Activated T-cell treated with anti-CD3 and anti-CD28 coated beads, Interleukin-2, amount 50 U/mL, for 4 hours (primary cell): ENCODE measurements around the gene MIPEP. TPM values are rescaled to one million over a fixed set of nuclear protein-coding genes. Genes with fewer than 3 reads are reported as not detected.
"Not testable (repeated sequence)": the region's sequence is repeated elsewhere in the genome, so short reads cannot be mapped to it uniquely, and the experiment has no call there.

Experiments
- ATAC-seq, 2 donors: fragments of 200-7000 bp; cut with Tn5 transposase; one replicate each; pipeline ENCODE4 v1.10.0; 2021
- DNase-seq: peaks from one replicate; pipeline ENCODE4 v3.0.0-alpha.2; 2020
- H3K27me3 Mint-ChIP-seq: one replicate; pipeline ENCODE4 v1.8.0; 2021; ENCODE audit warnings: low read depth, mixed read lengths
- H3K36me3 Mint-ChIP-seq: one replicate; pipeline ENCODE4 v1.8.0; 2022; ENCODE audit warnings: mixed read lengths; ENCODE audit not compliant: insufficient read depth
- H3K4me1 Mint-ChIP-seq: one replicate; pipeline ENCODE4 v1.8.0; 2021; ENCODE audit warnings: low read depth, mixed read lengths
- H3K4me3 Mint-ChIP-seq: one replicate; pipeline ENCODE4 v1.8.0; 2021; ENCODE audit warnings: mild to moderate bottlenecking, moderate library complexity, mixed read lengths
- H3K9me3 Mint-ChIP-seq: one replicate; pipeline ENCODE4 v1.8.0; 2021; ENCODE audit warnings: mixed read lengths
- total RNA-seq, 3 donors: library from RNA; stranded (reverse); gene quantifications; one replicate each; pipeline ENCODE4 v1.2.1, GENCODE V29; 2021

The MIPEP gene
- total RNA-seq, 3 donors from 2014 or later = 15.1 to 20.1 (median 17.4) TPM

DNA sequence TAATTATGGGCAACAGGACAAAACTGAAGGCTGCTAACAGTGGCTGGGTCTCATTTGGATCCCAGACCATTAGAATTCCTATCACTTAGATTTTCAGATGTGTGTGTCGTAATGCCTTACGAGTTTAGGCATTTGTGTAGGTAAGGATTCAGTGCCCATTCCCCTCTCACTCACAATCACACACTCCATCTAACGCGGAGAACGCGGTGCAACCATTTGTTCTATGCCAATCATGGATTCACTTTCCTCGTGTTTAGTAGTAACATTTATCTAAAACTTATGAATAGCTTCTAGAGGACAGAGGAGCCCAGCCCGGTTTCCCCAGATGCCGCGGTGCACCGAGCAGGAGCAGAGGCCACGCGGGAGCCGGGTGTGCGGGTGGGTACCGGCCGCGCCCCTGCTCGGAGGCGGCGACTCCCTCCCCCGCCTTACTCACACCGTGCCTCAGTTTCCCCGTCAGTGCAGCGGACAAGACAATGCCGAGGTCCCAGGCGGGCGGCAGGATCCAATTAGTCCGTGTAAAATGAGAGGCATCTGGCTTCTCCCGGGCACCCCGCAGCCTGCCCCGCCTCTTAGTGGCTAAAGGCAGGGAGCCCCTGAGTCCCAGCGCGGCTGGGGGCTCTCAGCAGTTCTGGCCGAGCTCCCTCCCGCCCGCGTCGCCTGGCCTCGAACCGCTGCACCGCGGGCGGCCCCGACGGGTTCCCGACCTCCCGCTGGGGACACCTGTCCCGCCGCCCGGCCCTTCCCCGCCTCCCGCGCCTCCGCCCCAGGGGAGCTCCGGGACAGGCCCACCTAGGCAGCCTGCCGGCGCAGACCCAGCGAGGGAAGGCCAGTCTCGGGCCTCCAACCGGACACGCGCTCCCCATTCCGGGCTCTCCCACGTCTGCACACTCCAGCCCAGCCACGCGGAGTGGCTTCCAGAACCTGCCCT, 14.0 kb upstream of the MIPEP start:
- H3K9me3 Mint-ChIP-seq = no peaks in the 10 kb centered on the region
- H3K36me3 Mint-ChIP-seq = no peaks in the 10 kb centered on the region
- no peak for DNase-seq
- ATAC-seq = peak; percentile 37 to 46
- H3K4me3 Mint-ChIP-seq = no peak overlapping the region
- H3K4me1 Mint-ChIP-seq = peaks cover 2% of the 10 kb centered on the region
- H3K27me3 Mint-ChIP-seq = peaks cover 30% of the 10 kb centered on the region

DNA sequence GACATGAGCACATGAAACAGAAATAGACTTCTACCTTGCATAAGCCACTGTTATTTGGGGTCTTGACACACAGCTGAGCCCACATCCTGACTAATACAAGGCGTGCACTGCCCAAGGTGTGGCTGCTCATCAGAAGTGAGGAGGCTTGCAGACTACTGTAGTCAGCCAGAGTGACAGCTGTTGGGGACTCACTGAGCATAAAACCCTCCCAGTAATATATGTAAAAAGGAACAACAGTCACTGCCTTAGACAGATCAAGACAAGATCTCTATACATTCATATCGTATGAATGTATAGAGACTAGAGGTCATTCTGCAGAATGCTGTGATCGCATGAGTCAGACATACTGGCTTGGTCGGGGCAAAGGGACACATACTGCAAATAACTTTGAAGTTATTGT, 12.2 kb upstream of the MIPEP start:
- H3K4me3 Mint-ChIP-seq = no peak overlapping the region
- H3K4me1 Mint-ChIP-seq = peaks cover 2% of the 10 kb centered on the region

DNA sequence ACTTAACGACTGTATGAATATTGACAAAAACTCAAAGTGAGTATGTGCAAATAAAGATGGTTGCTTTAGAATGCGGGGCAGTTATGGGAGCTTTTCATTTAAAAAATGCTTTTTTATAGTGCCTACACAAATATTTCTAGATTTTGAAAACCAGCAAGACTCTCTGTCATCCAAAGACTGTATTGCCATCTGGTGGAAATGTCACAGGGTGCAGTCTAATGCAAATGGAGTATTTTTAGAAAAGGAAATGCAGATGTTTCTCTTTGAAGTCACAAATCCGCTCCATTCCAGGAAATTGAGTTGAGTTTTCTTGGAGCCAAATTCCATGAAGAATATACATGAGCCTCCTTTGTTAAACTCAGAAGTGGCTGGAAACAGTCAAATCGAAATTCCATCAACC, 10.4 kb upstream of the MIPEP start:
- peaks cover 2% of the 10 kb centered on the region for H3K4me1 Mint-ChIP-seq
- no peaks in the 10 kb centered on the region for H3K9me3 Mint-ChIP-seq
- peaks cover 26% of the 10 kb centered on the region for H3K27me3 Mint-ChIP-seq
- H3K4me3 Mint-ChIP-seq = no peak overlapping the region
- ATAC-seq = no peak
- no peaks in the 10 kb centered on the region for H3K36me3 Mint-ChIP-seq
- DNase-seq = no peak

More for the DNA sequence above, 12.2 kb upstream of the MIPEP start:
- Mint-ChIP-seq H3K27me3 (peaks cover 26% of the 10 kb centered on the region), H3K36me3 (no peaks in the 10 kb centered on the region), H3K9me3 (no peaks in the 10 kb centered on the region)
- DNase-seq = no peak
- peak in 1 of 2 donors; percentile 50 for ATAC-seq

DNA sequence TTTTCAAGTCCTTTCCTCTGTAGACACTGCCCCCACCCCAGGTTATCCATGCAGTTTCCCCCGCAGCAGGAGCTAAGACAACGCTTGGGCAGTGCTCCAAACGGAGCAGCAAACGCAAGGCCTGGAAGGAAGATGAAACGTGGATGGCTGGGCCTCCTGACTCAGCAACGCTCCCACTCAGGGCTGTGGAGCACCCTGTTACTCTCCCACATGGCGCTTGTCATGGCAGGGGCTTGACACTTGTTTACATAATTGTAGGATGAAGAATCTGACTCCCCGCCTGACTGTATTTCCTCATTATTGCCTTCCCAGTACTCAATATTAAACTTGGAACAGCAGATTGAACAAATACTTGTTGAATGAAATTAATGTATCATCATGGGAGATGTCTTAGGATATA, 8.9 kb upstream of the MIPEP start:
- Mint-ChIP-seq H3K4me3 (no peak overlapping the region), H3K36me3 (no peaks in the 10 kb centered on the region), H3K27me3 (peaks cover 16% of the 10 kb centered on the region)

DNA sequence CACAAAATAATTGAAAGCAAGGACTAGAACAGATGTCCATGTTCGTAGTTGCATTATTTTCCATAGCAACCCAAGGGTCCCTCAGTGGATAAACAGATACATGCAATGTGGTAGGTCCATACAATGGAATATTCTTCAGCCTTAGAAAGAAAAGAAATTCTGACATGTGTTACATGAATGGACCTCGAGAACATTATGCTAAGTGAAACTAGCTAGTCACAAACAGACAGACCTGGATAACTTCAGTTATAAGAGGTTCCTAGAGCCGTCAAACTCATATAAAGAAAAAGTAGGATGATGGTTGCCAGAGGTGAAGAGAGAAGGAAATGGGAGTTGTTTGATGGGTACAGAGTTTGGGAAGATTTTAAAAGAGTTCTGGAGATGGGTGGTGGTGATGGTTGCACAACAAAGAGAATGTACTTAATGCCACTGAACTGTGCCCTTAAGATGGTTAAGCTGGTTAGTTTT, 8.3 kb upstream of the MIPEP start, which contains the start of gene C1QTNF9B:
Gene C1QTNF9B, minus strand, starts transcription at position 51 of the 468 bp plus-strand sequence.
- DNase-seq, H3K4me3 Mint-ChIP-seq, H3K9me3 Mint-ChIP-seq, ATAC-seq, H3K36me3 Mint-ChIP-seq, H3K4me1 Mint-ChIP-seq: not testable (repeated sequence)
- H3K27me3 Mint-ChIP-seq = peaks cover 11% of the 10 kb centered on the region

More for the DNA sequence above, 8.9 kb upstream of the MIPEP start:
- H3K9me3 Mint-ChIP-seq = no peaks in the 10 kb centered on the region
- DNase-seq (no peak), ATAC-seq (no peak)
- peaks cover 2% of the 10 kb centered on the region for H3K4me1 Mint-ChIP-seq

DNA sequence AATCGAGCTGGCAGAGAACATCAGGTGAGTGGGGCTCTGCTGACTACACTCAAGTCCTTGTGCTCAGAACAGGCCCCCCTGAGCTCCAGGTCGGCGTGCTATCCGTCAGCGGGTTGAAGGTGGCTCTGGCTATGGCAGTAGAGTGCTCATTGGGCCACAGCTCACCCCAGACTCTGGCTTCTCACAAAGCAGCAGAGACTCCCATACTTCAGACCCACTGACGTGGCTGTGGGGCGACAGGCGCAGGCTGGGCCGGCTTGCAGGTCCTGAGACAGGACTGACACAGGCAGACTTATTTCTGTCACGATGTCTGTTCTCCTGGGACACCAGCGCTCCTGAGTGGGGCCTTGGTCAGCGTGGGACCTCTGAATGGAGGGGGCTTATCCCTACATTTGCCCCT, 5.5 kb upstream of the MIPEP start:
- not testable (repeated sequence) for DNase-seq, ATAC-seq, H3K9me3 Mint-ChIP-seq, H3K4me1 Mint-ChIP-seq, H3K4me3 Mint-ChIP-seq, H3K36me3 Mint-ChIP-seq, H3K27me3 Mint-ChIP-seq

DNA sequence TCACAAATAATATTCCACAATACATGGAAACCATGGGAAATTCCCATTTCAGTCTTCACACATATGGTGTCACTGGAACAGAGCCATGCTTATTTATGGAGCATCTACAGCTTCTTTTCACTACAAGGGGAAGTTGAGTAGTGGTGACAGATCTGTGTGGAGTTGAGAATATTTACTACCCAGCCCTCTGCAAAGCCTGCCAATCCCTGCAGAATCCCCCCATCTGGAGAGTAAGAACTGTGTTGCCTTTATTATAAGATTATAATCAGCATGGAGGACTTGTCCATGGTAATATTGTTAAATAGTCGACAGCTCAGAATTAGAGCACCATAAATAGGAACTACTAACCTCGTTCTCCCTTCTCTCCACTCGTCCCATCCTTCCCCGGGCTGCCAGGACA, 4.6 kb upstream of the MIPEP start:
- not testable (repeated sequence) for ATAC-seq, DNase-seq, H3K27me3 Mint-ChIP-seq, H3K9me3 Mint-ChIP-seq, H3K36me3 Mint-ChIP-seq, H3K4me1 Mint-ChIP-seq, H3K4me3 Mint-ChIP-seq

DNA sequence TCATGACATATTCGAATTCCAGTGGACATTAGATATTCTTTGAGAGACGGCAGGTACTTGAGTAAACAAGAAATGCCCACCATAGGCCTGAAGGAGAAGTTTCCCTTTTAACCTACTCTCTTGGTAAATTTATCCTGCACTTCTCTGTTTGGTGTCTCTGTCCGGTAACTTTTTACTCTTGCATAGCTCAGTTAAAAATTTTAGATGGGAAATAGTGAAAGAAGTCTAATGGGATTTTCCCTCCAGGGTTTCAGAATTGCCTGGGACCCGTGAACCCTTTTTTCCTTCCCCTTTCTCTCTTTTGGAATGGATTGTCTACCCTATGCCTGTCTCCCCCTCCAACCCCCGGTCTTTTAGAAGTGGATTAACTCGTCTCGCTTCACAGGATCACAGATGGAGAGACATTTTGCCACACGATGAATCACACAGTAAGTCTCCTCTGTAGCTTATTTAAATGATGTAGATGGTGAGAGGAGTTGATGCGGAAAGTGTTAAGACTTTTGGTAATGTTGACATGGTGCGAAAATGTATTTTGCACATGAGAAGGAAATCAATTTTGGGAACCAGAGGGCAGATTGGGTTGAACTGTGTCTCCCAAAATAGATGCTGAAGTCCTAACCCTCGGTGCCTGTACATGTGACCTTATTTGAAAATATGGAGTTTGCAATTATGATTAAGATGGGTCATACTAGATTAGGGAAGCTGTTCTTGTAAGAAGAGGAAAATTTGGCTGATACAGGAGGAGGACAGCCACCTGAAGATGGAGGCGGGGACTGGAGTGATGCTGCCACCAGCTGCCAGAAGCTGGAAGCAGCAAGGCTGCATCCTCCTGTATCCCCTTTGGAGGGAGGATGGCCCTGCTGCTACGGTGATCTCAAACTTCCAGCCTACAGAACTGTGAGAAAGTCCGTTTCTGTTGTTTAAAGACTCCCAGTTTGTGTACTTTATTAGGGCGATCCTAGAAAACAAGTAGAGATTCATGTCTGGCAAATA, 711 bp upstream of the MIPEP start:
- Mint-ChIP-seq H3K4me3 (peak overlapping the region; percentile 86), H3K36me3 (peaks cover 2% of the 10 kb centered on the region), H3K9me3 (no peaks in the 10 kb centered on the region), H3K4me1 (peaks cover 23% of the 10 kb centered on the region), H3K27me3 (no peaks in the 10 kb centered on the region)
- ATAC-seq (no peak), DNase-seq (no peak)

DNA sequence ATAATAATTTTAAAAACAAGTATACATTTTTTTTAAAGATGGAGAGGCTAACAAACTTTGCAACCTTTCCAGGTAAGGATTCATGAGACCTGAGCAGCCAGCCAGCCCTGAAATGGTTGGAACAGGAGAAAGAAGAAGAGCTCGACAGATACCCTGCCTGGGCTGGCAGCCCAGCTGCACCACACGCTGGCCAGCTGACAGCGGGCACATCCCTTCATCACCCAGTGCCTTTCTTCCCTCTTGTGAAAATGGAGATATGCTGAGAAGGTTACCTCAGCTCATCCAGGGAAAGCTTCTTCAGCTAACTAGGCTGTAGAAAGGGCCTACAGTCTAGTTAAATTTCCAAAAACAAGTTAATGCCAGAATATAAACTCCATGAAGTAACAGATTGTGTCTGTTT, 4.8 kb downstream of the MIPEP start:
- ATAC-seq, DNase-seq: not testable (repeated sequence)
- H3K36me3 Mint-ChIP-seq = peaks cover 26% of the 10 kb centered on the region

DNA sequence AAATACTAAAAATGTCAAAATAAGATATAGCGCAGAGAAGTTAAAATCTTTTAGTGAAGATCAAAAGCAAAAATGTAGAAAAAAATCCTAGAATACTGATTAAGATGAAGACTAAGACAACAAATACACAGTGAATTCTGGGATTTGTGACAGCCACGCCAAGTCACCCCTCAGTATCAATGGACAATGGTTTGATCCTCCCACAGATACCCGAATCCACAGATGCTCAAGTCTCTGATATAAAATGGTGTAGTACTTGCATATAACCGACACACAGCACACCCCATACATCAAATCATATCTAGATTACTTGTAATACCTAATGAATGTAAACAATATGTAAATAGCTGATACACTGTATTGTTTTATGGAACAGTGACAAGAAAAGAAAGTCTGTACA, 5.9 kb downstream of the MIPEP start:
- Mint-ChIP-seq H3K27me3 (no peaks in the 10 kb centered on the region), H3K4me1 (peaks cover 13% of the 10 kb centered on the region), H3K9me3 (no peaks in the 10 kb centered on the region), H3K36me3 (peaks cover 33% of the 10 kb centered on the region), H3K4me3 (no peak overlapping the region)
- ATAC-seq = no peak
- DNase-seq = no peak

More for the DNA sequence above, 4.8 kb downstream of the MIPEP start:
- H3K27me3 Mint-ChIP-seq, H3K9me3 Mint-ChIP-seq, H3K4me3 Mint-ChIP-seq: not testable (repeated sequence)
- peaks cover 16% of the 10 kb centered on the region for H3K4me1 Mint-ChIP-seq

DNA sequence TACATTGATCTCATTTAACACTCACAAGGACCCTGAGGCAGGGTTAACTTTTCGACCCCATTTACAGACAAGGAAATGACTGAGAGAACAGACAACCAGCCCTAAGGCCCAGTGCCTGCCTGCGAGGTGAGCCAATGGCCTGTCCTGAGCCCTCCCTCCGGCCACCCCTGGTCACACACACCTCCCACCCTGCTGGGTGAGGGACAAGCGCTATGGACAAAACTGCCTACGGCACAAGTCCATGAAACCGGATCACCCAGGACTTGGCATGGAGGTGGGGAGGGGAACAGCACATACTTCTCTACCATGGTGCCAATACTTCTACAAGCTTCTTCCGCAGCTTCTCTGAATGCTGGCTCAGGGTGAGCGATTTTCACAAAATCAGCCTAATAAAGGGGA, 7.8 kb downstream of the MIPEP start:
- not testable (repeated sequence) for H3K9me3 Mint-ChIP-seq, H3K4me3 Mint-ChIP-seq, ATAC-seq, H3K4me1 Mint-ChIP-seq, H3K27me3 Mint-ChIP-seq, DNase-seq
- peaks cover 33% of the 10 kb centered on the region for H3K36me3 Mint-ChIP-seq

DNA sequence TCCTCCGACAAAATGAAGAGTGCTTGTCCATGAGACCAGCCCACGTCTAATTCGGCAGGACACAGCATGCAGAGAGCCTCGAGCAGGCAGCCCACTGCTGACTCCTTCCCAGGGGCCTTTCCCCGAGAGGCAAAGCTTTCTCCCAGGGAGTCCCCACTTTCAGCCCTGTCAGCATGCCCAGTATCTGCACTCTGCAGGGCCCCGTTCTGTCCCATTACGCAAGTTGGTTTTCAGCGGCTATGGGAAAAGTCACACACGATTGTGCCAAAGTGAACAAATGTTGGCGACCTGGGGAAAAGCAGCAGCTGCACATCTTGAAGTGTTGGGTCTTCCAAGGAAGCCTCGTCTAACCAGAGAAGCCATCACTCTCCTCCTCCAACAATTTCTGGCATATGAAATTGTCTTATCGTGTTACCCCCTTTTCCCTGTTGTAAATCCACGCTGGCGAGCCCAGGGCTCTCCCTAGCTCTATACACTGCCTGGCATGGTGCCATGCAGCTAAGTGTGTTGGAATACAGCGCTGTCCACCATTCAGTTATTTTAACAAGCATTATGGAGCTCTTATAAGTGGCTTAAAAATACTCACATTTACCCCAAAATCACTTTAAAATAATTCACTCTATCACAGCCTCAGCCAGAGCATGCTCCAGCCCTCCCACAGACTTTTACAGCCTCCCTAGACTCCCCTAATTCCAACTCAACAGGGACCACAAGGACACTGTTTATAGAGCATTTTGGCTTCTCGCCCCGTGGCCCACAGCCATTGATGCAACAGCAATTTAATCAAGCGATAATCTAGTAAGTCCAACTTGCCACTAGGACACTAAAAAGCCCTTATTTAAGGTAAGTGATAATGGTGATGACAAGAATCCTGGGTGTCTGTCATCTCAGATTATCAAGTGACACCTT, 8.5 kb downstream of the MIPEP start:
- not testable (repeated sequence) for DNase-seq, H3K9me3 Mint-ChIP-seq, H3K27me3 Mint-ChIP-seq, H3K4me3 Mint-ChIP-seq, ATAC-seq, H3K4me1 Mint-ChIP-seq
- H3K36me3 Mint-ChIP-seq = peaks cover 33% of the 10 kb centered on the region

DNA sequence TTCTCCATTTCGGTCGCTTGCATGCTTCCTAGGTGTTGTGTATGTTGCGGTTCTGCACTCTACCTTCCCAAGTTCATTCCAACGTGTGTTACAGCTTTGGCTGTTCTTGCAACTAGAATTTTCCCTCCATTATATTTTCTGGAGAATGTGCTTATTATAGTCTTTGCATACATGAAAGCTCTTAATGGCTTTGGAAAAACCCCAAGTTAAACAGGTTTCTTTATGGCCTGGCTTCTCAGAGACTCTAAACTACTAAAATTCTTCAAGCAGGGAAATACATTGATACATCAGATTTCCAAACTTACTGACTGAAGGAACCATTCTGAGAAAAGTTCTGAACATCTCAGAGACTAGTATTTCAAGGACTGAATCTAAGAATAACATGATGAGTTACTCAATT, 11.9 kb downstream of the MIPEP start:
- ATAC-seq (no peak), DNase-seq (no peak)
- Mint-ChIP-seq H3K9me3 (no peaks in the 10 kb centered on the region), H3K27me3 (no peaks in the 10 kb centered on the region), H3K4me1 (no peaks in the 10 kb centered on the region), H3K4me3 (no peak overlapping the region), H3K36me3 (peaks cover 22% of the 10 kb centered on the region)
